GM19372 (cell line): ENCODE measurements around the gene SORCS3.

Source experiments
- ATAC-seq: cut with Tn5 transposase; IDR thresholded peaks from one replicate; pipeline ENCODE4 v1.9.1; 2021; ENCODE audit warnings: mild to moderate bottlenecking, low read depth, moderate library complexity; ENCODE audit not compliant: unreplicated experiment

The SORCS3 gene

DNA sequence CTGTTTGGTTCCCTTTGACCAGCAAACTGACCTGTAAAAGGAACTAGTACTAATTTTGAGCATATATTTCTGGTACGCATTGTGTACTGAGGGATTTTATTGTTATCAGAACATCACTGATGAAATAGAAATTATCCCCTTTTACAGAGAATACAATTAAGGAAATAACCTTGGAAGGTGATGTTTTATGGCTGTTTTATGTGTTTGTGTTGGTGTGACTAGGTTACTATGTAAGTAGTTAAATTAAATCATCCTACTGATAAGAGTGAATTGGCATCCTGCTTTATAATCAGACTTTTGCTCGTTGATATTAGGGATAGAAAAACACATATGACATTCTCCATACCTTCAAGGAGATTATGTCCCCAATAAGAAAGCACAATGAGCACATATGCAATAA lies 596.6 kb downstream of the SORCS3 start:
- no peak for ATAC-seq

DNA sequence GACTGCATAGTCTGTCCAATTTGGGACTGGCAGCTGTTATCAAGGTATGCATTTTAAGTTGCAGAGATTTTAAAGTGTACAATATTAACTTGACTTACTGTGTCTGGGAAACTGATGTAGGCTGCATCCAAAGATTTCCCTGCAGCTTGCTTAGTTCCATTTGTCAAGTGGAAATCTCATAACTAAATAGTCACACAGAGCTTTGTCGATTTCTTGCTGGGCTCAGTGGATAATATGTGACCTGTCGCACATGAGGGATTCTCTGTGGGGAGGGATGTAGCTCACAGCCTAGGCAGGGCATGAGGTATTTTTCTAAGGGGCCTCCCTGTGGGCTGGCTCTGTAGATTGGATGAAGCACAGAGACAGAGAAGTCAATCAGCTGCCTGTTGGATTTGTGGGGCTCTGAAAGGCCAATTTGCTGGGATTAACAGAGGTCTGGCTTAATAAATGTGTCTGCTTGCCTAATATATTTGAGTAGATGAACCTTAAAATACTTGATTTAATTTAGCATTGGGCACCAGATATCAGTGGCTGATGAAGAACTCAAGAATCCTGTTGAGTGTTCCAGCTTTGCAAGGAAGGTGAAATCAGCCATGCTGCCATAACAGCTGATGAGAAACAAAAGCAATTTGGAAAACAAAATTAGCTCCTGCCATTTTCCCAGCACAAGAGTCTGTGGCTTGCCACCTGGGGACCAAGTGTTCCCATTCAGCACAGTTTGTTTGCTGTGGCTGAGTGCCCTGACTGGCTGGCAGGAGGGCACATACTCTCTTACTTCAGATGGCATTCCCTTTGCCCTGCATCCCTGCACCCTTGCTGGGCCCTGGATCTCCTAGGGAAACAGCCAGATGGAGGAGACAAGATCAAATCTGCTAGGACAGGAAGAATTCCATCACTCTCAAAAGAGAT lies 598.5 kb downstream of the SORCS3 start:
- ATAC-seq = no peak

DNA sequence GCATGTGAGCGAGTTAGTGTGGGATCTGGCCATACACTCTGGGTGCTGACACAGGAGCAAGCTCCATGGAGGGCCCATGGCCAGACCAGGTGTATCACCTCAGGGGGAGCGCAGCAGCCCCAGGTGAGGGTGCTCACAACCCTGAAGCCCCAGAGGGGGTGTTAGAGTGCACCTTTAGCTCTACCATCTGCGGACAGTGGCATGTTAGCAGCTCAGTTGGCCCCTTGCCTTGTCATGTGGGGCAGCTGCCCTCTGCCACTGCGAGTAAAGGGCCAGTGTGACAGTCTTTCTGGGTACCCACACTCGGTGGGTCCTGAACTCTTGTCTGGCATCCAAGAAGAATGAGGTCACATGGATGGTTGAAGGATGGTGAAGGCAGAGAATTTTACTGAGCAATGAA lies 600.2 kb downstream of the SORCS3 start:
- ATAC-seq = no peak

DNA sequence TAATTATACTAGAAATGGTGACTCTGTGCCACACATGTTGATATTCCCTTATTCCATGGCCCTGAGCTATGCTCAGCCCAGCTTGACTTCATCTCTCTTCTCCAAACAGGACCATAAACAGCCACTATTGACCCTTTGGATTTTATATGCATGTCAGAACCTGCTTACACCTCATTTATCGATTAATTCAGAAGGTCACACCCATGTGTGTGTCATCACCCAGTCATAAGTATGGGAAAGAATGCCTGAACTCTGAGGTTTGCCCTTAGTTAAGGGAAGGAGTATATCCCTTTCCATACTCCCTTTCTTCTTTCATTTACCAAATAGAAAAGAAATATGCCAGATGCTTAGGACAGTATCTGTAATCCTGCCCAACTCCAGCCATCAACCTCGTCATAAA lies 602.3 kb downstream of the SORCS3 start:
- ATAC-seq = no peak

DNA sequence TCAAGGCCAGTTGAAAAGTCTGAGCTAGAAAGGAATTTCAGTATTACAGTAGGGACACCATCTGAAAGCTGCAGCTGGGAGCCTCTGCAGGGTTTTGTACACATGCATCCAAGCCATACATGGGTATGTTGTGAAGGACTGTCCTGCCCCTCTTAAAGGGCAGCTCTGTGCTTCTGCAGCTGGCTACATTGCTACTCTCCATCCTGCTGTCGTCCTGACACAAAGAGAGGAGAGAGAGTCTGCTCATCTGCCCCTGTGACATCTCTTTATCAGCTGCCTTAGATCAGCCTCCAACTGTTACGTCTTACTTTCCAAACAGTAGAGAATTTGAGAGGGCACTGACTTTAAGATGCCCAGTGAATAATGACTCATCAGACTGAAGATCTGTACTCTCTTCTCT lies 602.7 kb downstream of the SORCS3 start:
- ATAC-seq = no peak

DNA sequence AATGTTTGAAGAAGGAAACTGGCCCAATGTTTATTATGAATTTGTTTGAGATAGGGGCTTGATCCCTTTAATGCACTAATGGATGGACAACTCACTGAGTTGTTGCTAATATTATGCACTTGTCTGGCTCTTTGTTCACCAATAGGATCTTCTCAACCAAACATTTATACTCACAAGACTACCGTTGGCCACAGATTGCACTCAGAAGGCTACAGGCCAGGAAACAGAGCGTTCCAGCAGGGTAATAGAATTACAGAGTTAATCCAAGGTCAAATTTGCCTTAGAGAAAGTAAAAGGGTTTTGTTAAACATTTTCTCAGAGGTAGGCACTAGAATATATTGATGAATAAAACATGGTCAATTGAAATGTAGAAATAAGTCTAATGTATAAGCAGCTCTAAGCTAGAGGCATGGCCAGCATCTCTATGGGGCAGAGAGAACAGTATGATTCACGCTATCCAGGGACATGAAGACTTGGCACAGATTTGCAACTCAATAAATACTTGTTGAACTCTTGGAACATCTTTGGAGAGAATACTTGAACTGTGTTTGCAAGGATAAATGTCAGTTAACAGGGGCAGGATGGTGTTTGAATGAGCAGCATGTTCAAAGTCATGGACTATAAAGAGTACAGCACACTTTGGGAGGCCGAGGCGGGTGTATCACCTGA lies 606.9 kb downstream of the SORCS3 start:
- no peak for ATAC-seq

DNA sequence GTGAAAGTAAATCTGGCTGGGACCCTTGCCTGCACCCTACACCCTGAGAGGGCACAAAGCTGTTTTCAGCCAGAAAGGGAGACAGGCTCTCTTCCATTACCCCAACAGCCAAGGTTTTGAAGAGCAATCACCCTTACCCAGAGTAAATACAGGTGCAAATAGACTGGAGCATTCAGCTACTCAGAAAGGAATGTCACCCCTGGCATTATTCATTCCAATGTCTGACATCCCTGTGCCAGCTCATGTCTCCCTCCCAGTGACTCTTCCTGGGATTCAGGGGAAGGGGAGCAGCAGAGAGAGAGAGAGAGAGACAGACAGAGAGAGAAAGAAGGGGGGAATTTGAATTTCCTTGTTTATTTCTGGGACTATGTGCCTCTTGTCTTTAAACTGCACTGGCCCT lies 611.8 kb downstream of the SORCS3 start:
- no peak for ATAC-seq

DNA sequence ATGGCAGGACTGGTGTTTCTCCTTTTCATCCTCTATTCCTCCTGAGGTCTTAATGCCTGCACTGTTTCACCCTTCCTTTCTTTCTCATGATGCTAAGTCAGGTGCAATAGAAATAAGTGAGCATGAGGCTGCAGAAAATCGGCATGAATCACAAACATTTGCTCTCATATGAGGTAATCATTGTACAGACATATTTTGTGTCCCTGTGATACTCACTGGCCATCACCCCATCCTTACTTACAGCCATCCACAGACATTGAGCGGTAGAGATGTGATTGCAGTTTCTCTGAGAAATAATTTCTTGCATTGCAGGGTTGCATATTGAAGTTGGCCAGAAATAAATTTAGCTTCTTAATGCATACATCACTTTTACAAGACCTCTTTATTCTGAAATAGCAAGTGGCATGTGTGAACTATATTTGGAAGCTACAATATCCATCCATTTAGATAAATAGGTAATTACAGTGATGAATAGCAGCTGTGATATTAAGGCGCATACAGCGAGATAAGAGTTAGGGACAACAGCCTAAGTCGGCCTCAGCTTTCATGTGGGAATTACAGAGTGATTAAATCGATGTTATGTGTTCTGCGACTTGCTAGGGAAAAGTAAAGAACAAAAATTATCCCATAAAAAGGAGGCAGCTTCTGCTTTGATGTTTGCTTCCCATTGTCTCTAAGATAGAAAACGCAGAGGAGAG lies 612.6 kb downstream of the SORCS3 start:
- no peak for ATAC-seq

DNA sequence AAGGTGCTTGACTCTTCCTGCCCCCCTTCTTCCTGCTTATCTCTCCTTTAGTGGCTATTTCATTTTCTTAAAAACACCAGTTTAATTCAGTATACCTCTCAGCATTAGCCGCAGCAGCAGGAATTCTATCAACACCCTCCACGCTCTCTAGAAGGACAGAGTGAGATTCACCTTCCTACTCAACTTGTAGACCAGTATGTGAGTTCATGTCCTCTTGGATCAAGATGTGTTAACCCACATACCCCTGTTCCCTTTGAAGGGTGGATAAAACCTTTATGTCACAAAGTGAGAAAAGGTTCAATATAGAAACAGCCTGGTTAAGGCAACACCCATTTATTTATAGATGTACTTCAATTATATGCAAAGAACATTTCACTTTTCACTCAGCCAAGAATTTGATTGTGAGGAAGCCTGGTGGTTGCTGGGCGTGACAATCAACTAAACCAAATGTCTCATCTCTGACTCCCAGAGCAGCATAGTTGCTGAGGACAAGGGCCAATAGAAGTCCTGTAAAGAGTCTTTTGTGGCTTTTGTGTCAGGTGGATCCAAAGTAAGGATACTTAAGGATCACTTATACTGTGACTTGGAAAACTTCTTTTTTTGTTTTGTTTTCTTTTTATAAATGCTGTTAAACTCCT lies 617.1 kb downstream of the SORCS3 start:
- no peak for ATAC-seq

DNA sequence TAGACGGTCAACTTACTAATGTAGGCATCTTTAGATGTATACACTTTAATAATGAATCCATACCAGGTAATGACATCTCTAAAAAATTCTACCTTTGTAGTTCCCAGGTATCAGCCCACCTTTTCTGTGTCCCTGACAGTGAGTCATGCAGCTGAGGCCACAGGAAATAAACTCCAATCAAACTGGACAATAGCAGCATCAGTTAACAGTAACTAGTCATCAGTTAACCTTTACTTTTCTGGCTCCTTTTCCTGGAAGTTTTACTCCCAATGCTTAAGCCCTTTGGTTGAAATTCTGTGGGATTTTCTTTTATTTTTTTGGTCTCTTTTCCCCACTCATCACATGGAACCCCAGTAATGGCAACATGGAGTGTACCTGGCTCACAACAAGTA lies 617.6 kb downstream of the SORCS3 start:
- ATAC-seq = no peak

DNA sequence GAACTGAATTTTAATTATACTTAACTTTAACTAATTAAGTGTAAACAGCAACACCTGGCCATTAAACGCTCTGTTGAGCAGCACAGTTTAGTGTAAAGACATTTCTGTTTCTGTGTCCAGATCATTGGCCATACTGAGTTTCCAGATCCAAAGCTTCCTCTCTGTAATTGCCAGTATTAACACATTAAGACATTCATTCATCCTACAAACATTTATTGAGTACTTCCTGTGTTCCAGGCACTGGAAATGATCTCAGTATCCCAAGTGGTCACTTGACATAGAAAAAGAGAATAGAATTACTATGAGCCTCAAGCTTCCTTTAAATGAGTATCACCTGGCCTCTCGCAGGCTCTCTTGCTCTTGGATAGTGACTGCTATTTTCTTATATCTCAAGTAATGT lies 618.1 kb downstream of the SORCS3 start:
- no peak for ATAC-seq

DNA sequence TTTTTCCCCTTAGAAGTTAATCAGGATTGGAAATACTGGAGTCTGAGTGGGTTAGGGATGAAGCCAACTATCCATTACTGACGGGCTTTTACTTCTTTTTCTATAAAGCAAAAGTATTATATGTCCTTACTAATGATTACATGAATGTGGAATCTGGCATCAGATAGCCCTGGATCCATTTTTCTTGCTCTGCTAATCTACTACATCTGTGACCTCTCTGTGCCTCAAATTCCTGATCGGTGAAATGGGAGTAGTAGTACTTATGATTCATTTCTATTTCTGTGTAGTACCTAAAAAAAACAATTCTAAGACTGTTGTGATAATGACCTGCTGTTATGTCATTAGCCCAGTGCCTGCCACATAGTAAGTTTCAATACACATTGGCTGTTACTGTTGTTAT lies 621.6 kb downstream of the SORCS3 start:
- ATAC-seq = no peak

DNA sequence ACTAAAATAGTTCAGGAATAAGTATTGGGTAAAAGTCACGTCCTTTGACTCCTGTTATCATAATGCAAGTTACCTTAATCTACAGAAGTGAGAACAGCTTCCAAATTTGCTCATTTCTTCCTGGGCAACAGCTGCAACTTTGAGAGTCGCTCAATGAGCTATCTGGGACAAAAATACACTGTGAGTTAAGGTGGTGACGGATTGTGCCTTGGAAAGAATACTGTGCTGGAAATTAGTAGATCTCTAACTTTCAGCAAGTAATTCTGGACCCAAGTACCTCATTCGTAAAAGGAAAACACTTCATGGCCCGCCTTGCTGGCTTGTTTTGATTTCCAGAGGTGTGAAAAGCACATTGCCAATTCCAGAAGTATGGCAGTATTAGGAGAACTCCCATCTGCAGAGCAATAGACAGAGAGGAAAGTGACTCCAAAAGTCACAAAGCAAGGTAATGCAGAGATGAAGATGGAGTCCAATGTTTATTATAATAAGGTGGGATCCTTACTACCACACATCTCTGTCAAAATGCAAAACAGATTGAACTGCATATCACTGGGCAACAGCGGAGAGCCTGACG lies 626.0 kb downstream of the SORCS3 start:
- ATAC-seq = no peak

DNA sequence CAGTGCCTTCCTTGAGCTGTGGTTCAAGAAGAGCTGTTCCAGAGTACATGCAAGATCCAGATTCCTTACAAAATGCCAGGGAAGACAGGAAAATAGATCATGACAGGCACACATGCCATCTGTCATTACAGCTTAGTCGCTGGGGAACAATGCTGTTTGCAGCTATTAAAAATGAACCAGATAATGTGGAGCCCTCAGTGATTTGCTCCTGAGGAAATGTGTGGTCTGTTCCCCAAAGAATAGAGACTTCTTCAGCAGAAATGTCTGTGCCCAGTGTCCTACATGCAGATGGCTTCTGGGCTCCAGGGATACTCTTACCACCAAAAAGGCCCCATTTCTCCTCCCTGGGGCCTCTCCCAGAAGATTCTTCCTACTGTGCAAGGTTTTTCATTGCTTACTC lies 627.9 kb downstream of the SORCS3 start:
- ATAC-seq = no peak

DNA sequence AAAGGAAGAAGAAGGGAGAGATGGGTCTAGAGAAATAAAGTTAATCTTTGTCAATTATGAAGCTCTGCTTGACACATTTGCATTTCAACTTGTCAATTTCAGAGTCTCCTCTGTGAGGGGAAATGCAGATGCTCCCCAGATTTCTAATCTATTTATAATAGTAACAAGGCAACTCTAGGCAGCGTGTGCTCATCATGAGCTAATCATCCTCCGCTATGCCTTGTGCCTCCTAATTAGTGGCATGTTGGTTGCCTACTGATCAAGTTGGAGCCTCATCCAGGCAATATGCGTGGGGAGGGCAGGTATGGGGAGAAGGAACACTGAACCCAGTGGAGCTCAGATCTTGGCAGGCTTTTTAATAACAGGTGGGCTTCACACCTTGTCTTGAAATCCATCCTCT lies 628.6 kb downstream of the SORCS3 start:
- no peak for ATAC-seq

DNA sequence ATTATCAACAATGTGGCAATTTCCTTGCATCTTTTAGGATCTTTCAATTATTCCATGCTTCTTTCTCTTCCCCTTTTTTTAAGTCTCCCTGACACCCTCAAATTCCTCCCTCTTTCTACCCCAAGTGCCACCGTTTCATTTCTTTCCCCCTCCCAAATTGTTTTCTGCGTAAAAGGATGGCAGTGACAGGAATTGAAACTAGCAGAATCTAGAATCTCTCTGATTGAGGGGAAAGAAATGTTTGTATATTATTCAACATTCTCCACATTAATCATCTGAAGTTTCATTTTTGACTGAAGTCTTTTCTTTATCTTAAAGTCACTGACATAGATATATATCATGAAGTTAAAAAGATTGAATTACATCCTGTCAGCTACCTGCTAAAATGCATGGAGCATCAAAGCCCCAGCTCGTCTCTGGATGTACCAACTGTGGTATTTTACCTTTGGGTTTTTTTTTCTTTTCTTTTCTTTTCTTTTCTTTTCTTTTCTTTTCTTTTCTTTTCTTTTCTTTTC lies 633.5 kb downstream of the SORCS3 start:
- ATAC-seq = no peak

DNA sequence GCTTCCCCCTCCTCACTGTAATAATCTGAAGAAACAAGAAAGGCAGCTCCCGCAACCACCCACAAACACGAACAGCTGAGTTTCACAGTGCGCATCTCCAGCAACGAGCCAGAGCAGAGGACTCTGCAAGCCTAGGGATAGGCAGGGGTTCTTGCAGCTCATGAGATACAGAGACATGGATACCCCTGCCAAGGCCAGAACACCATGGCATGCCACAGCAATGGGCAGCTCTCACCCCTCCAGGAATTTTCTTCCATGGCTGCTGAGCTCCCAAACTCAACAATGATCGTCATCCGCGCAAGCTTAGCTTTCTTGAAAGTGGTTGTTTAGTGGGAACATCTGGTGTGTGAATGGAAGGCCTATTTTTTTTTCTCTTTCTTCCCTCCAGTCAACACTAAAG lies 637.3 kb downstream of the SORCS3 start:
- no peak for ATAC-seq

DNA sequence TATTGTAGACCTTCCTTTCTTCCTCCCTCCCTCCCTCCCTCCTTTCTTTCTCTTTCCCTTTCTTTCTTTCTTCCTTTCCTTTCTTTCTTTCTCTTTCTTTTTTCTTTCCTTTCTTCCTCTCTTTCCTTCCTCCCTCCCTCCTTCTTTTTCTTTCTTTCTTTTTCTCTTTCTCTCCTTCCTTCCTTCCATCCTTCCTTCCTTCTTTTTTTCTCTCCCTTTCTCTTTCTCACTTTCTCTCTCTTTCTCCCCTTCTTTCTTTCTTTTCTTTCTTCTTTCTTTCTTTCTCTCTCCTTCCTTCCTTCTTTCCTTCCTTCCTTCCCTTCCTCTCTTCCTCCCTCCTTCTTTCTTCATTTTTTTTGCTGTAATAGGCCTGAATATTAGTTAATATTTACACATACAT lies 638.0 kb downstream of the SORCS3 start:
- ATAC-seq = no peak

DNA sequence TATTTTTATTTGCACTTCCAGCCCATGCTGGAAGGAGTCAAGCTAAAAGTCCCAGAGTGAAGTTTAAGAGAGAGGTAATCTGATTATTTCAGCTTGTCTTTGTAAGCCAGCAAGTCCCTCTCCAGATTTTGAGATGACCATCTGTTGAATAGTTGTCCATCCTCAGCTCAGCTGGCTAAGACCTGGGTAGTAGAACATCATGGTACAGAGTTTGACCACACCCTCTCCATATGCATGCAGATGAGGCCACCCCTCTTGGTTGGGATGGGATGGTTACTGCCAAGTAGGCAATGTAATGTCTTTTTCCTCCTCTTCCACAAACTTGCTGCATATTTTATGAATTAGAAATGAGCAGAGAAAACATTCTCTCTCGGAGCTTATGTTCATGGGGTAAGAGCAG lies 639.8 kb downstream of the SORCS3 start:
- no peak for ATAC-seq

DNA sequence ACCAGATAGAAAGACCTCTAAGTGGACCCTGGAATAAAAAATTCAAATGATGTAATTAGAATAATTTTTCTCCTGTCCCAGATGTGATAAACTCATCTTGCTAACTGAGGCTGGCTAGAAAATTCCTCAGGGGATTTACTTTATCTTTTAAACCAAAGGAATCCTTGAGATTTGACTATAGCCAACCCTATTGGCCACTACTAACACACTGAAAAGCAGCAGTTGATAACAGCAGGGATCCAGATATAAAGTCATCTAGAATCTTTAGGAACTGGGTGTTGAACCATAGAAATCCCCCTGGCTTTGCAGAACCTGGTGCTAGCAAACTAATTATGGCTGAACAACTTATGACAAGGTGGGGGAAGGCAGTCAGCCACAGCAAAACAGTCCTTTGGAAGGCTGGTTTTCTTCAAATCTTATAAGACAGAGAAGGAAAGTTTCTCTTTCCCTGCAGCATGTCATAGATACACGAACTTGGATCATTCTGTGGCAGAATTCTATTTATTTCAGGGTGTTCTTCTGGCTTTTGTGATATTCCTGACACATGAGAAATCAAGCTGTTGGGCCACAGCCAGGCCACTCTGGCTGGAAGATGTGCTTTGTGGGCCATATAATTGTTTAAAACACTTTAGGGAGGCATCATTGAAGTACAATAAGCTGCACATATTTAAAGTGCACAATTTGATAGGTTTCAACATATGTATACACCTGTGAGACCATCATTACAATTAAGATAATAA lies 643.6 kb downstream of the SORCS3 start:
- no peak for ATAC-seq
